Limb (tissue), 2 donors: ENCODE results near the gene MYOCOS.
"Not testable (repeated sequence)": the region's sequence is repeated elsewhere in the genome, so short reads cannot be mapped to it uniquely, and the experiment has no call there.

Experiments used
- DNase-seq, 2 donors: peaks; one replicate each; pipeline ENCODE4 v3.0.0-alpha.2; 2016; ENCODE audit errors: extremely low spot score in 2 of 2

Gene MYOCOS

DNA sequence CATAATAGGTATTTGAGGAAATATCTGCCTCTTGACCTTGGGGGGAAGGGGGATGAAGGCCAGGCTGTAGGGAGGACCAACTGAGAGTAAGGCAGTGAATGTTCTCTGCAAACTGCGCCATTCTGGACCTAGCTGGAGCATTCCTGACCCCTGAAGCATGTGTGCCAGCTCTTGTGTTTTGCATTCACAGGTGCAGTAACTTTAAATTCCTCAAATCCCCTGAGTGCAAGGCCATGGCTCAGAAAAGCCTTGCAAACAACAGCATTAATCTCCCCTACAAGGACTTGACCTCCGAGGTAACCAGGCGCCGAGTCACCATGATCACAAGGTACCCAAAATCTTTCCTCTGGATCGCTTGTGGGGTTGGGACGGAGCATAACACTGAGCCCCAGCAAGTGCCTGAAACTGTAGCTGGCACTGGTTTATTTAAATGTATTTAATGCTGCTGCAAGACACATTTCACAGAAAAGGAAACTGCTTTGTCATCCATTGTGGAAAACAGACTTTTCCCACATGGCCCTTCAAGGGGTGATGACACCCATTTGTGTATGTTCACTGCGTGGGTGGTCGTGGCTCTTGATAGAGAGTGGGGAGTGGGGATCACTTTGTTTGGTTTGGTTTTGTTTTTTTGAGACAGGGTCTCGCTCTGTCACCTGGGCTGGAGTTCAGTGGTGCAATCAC is 1.7 kb downstream of the MYOCOS start:
- DNase-seq: no peak

DNA sequence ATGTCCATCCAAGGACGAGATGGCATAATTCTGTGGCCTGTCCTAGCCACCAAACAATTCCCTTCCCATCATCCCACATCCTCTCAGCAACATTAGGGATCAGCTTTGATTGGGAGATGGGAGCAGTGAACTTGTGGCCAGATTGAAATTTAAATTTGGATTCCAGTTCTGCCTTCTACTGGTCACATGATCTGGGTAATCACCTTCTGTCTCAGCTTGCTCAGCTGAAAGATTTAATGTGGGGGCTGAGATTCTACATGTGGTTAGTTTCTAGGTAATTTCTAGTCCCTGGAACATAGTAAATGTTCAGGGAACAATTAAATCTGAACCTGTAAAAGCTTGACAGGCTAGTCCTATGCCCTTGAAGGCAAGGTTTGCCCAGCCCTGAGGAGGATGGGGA is 3.2 kb downstream of the MYOCOS start:
- DNase-seq: no peak

DNA sequence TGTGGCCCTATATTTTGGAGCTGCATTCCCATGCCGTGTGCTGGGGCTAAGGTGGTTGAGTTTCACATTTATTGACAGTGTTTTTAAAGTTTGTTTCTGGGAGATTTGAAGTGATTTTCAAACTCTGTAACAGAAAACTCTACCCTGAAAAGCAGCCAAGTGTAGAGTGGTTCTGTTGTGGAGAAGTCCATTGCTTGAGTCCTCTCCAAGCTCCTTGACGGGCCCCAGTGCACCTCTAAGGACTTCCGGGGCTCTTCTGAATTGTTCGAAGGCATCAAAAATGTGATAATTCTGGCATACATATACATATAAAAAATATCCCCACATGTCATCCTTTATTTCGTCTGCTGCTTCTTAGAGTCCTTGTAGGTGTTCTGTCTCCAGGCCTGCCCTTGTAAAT is 5.0 kb downstream of the MYOCOS start:
- DNase-seq: no peak

DNA sequence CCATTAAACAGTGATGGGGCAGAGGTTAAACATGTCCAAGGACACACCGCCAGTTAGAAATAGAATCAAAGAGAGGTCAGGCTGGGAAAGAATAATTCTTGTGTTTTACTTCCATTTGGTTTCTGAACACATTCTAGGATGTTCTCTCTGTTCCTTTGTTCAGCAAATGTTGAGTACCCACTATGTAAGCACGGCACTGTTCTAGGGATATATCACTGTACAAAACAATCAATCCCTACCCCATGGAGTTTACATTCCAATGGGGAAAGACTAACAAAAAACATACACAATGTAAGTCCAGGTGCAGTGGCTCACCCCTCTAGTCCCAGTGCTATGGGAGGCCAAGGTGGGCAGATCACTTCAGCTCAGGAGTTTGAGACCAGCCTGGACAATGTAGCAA is 6.2 kb downstream of the MYOCOS start:
- no peak for DNase-seq

DNA sequence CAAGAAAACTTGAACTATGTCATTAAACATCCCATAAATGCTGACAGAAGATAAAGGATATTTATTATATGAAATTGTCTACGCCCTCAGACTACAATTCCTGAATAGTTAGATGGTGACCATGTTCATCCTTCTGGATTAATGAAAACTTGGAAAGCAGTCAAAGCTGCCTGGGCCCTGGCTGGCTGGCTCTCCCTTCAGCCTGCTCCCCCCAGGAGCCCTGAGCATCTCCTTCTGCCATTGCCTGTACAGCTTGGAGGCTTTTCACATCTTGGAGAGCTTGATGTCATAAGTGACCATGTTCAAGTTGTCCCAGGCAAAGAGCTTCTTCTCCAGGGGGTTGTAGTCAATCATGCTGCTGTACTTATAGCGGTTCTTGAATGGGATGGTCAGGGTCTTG is 13.6 kb downstream of the MYOCOS start:
- DNase-seq: no peak

DNA sequence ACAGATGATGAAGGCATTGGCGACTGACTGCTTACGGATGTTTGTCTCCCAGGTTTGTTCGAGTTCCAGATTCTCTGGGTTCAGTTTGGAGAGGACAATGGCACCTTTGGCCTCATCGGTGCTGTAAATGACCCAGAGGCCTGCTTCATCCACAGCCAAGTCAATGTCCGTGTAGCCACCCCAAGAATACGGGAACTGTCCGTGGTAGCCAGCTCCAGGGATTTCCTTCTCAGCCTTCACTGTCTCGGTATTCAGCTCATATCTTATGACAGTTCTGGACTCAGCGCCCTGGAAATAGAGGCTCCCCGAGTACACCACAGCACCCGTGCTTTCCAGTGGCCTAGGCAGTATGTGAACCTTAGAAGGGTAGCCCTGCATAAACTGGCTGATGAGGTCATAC is 14.1 kb downstream of the MYOCOS start:
- DNase-seq: no peak

DNA sequence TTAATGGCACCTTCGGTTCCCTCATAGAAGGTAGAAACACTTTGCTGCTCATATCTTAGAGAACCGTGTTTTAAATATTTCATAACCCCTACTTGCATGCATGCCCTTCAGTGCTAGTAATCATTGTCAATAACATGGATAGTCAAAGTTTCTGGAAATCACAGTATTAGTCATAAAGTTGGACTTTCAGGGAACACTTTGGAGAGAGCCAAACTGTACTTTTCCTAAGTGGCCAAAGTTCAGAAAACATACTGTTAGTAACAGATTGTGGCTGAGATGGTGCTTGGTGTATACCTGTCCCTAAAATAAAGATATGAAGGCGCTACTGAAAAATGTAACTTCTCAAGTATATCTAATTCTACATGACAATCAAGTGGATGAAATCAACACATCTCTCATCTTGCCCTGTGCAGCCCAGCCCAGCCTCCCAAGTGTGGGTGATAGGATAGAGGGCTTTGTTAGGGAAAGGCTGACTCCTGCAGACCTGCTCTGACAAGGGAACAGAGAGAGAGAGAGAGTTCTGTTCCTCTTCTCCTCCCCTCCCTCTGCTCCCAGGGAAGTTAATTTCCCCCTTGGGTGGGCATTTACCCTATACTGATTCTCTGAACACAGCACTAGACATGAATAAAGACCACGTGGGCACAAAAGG is 16.0 kb downstream of the MYOCOS start:
- no peak for DNase-seq

DNA sequence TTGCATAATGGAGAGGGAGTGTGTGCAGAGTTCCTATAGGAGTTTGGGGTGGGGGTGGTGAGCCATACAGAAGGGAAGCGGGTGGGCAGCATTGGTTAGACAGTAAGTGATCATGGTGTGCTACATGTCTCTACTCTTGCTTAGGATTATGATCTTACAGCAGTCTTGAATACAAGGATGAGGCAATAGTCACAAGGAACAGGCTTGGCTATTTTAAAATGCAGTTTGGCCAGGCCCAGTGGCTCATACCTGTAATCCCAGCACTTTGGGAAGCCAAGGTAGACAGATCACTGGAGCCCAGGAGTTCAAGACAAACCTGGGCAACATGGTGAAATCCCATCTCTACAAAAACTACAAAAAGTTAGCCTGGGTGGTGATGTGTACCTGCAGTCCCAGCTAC is 18.2 kb downstream of the MYOCOS start:
- DNase-seq: no peak

DNA sequence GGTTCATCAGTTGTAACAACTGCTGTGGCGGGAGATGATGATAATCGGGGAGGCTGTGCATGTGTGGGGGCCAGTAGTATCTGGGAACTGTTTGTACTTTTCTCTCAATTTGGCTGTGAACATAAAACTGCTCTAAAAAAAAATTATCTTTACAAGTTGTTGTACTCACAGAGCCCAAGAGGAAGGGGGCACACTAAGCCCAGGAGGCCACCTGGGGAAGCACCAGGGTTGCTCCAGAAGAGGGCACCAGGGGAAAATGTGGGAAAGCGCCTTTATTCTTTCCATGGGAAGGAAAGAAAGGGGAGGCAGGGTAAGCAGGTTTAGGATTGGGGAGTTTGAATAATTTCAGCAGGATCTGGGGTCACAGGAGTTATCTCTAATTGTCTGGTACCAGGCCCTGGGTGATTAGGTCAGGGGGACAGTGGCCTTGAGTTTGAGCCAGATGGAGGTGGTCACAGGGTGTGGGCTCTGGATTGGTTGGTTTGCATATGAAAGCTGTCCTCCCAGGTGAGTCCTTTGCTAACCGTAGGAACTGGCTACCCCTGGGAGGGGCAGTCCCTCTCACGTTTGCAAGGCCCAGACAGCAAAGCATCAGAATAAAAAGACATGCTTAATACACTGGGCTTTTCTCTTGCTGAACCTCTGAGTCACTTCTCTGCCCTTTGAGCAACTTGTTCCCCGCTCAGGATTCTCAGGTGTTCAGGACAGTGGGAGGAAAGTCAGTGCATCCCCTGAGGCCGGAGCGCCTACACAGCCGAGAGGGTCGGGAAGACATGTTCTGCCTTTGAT is 19.2 kb downstream of the MYOCOS start:
- DNase-seq: no peak

DNA sequence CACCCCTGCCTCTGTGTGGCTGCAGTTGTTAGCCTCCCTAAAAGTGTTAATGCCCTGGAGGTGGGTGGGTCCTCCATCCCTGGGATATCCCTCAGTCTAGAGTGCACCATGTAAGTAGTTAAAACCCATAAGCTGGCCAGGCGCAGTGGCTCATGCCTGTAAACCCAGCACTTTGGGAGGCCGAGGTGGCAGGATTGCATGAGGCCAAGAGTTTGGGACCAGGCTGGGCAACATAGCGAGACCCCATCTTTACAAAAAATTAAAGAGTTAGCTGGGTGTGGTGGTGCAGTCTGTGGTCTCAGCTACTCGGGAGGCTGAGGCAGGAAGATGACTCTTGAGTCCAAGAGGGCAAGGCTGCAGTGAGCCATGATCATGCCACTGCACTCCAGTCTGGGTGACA is 20.2 kb downstream of the MYOCOS start:
- no peak for DNase-seq

DNA sequence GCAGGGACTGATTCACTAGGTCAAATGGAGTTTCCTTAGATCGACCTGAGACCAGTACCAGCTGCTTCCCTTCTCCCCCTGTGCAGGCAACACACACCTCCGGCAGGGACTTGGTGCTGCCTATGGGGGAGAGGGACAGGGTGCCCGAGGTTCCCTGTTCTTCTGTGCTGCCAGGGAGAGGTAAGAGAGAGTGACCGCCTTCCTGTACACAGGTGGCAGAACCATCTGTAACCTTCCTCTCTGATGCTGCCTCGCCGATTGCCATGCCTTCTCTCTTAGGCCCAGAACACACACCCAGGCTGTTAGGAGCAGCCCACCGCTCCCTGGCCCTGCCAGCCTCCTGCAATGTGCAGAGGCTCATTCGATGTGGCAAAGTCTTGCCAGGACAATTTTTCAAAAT is 21.1 kb downstream of the MYOCOS start:
- DNase-seq: no peak

DNA sequence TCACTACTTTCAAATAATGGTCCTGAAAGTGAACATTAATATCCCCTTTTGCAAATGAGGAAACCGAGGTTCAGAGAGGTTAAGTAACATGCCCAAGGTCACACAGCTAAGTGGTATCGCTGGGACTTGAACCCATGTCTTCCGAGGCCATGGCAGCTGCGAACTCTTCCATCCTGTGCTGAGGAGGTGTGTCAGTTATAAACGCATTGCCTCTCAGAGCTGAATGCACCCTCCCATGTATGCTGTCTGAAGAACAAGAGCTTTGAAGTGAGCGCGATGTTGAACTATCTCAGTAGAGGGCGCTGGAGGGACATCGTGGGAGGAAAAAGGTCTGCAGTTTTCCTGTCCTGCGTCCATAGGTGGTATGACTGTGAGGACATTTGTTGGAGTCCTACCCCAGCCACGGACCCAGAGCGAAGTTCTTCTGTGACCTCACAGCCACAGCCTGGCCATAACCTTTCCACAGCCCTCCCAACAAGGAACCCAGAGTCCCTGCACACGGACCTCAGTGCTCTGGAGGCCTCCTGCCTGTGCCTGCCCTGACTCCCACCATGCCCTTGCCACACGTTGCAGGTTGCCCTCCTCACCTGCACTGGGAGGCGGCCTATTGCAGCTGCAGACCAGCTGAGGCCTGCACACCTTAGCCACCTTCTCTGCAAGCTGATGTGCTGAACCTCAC is 22.9 kb downstream of the MYOCOS start:
- peak; percentile 80 to 84 for DNase-seq

DNA sequence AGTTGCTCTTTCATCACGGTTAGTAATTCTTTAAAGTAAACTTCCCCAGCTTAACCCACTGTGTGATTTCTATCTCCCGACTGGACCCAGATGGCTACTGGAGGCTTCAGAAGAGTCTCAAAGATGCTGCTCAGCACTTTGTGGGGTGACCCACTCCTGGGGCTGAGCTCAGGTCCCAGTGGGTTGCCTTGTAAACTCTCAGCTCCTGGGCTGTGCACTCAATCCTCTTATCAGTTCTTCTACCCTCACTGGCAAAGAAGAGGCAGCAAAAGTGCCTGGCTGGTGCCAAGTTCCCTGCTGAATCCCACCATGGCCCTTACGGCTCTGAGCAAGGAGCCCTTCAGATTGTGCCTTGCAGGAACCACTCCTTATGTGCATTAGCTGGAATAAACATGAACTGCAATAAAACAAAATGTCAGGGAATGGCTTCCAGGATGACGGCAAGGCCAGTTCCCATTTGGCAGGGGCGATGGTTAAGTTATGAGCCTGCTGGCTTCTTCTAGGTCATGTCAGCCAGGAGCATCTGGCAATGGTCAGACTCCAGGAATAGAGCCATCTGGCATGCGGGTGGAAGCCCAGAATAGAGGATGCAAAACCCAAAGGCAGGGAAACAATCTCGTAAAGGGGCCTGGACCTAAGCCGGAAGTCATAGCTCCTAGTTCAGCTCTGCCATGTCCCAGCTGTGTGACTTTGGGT is 23.7 kb downstream of the MYOCOS start:
- DNase-seq: peak; percentile 40 to 52

DNA sequence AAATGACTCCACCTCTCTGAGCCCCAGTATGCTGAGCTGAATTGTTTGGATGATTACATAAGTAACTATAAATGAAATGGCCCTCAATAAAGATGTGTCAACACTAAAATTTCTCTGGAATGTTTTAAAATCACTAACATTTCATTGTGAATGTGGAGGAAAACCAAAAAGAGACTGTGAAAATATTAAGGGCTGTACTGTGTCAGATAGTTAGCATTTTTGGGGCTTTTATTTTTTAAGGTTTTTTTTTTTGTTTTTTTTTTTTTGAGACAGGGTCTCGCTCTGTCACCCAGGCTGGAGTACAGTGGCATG is 24.2 kb downstream of the MYOCOS start:
- DNase-seq: no peak

DNA sequence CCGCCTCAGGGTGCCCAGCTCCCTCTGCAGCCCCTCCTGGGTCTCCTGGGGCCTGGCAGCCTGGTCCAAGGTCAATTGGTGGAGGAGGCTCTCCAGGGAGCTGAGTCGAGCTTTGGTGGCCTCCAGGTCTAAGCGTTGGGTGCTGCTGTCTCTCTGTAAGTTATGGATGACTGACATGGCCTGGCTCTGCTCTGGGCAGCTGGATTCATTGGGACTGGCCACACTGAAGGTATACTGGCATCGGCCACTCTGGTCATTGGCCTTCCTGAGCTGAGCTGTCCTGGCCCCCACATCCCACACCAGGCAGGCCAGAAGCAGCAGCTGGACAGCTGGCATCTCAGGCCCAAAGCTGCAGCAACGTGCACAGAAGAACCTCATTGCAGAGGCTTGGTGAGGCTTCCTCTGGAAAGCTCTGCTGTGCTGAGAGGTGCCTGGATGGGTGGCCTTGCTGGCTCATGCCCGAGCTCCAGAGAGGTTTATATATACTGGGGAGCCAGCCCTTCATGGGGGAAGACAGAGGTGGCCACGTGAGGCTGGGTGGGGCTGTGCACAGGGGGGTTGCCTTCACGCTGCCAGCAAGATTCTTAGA is 30.3 kb downstream of the MYOCOS start, which contains the start of gene MYOC:
Gene MYOC, minus strand, starts transcription at position 455 of the 589 bp plus-strand sequence. Its CDS starts 77 bp downstream, at position 378.
- DNase-seq: no peak

DNA sequence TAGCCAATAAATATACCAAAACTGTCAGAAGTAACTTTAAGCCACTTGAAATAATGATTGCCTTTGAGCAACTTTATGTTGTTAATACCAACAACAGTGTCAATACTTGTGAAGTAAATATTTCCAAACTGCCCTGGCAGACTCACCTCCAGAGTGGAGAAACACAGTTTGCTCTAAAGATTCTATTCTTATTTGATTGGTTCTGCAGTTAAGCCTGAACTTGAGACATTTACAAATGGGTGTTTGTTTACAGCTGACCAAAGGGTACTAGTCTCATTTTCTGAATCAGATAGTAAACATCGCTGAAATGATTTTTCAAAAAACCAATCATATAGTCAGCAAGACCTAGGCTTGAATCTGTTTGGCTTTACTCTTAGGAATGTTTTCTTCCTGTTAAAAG is 31.8 kb downstream of the MYOCOS start:
- no peak for DNase-seq

DNA sequence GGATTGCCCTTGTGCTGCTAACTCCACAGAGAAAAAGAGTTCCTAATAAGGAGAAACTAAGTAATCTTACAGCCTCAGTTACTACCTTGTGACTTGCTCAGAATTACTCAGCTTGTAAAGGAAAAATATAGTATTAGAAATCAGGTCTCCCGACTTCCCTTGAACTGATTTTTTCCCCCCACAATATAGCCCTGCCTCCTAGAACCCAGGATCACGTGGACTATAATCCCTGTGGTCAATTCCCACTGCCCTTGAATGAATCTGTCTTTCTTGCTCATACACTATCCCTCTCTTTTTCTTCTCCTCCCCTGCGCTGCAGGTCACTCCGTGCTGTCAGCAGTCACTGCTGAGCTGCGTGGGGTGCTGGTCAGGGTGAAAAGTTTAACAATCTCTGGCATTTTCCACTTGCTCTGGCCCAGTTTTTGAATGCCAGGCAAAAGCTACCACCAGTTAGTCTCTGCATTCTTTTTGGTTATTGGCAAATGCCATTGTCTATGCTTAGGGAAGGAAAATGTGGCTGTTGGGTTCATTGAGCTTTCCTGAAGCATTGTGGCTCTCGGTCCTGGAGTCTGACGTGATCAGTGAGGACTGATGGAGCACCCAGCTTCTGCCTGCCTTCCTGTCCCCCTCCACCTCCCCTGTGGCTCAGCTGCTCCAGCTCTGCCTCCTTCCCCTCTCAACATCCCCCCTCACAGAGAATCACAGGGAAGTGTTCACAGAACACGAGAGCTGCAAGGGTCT is 32.3 kb downstream of the MYOCOS start:
- DNase-seq: no peak

DNA sequence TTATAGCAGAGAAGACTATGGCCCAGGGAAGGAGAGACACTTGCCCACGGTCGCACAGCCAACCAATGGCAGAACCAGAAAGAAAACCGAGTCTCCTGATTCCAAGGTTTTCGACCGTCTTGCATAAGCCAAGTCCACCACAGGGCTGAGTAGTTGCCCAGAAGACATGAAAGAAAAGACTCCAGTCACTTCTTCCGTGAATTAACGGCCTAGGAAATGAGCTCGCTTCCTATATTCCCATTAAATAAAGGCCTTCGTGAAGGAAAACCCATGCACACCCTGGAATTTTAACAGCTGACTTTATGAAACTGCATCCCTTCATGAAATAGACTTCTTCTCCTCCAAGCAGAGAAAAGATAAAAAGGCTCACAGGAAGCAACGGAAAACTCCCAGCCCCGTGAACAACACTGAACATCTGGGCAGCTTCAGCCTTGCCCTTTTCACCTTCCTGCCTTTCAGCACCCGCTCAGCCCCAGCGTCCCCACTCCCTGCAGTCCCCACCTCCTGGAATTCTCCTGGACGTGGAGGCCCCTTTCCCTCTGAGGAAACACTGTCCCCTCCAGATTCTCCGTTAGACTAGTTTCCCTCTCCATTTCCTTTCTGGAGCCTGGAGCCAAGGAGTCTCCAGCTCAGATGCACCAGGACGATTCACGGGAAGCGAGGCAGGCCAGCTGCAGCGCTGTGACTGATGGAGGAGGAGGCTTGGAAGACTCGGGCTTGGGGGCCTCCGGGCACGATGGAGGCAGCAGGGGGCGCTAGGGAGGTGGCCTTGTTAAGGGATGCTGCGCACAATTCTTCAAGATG is 33.1 kb downstream of the MYOCOS start:
- peak; percentile 80 to 84 for DNase-seq

DNA sequence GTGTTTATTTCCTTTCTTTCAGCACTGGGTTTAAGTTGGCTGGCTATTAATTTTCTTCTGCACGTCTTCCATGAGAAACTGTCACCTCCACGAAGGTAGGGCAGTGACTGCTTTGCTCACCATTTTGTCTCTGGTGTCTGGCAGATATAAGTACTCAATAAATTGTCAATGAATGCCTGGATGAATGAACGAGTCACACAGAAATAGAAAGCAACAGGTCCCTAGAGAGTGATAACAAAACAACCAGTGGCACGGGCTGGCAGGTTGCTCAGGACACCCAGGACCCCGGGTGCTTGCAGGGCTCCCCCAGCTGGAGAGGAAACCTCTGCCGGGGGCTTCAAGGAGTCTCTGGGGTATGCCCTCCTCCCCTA is 33.7 kb downstream of the MYOCOS start:
- no peak for DNase-seq

DNA sequence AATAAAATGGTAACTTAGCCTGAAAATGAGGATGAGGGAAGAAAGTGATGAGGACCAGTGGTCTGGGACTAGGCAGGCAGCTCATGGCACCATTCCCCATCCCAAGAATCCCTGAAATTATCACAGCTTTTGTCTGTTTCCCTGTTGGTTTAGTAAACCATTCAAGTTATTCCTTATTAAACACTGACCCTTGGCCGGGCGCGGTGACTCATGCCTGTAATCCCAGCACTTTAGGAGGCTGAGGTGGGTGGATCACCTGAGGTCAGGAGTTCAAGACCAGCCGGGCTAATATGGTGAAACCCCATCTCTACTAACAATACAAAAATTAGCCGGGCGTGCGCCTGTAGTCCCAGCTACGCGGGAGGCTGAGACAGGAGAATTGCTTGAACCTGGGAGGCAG is 34.2 kb downstream of the MYOCOS start:
- not testable (repeated sequence) for DNase-seq
